Measurements from ENCODE around the gene CFAP126. TPM values are rescaled to one million over a fixed set of nuclear protein-coding genes. Genes with fewer than 3 reads are reported as not detected.
"Not testable (repeated sequence)": the region's sequence is repeated elsewhere in the genome, so short reads cannot be mapped to it uniquely, and the experiment has no call there.

The CFAP126 gene
- total RNA-seq, 1 experiment from 2014 or later, result not detected

GRCh38 chr1:161382214-161383019, 14.7 kb upstream of the CFAP126 start:
- DNase-seq (ENCODE audit: extremely low read depth, low read depth), result peak; percentile 65

GRCh38 chr1:161381707-161382106, 14.0 kb upstream of the CFAP126 start:
- no peak for DNase-seq (ENCODE audit: extremely low read depth, low read depth)

GRCh38 chr1:161379071-161379470, 11.4 kb upstream of the CFAP126 start:
- no peak for DNase-seq (ENCODE audit: extremely low read depth, low read depth)

DNA sequence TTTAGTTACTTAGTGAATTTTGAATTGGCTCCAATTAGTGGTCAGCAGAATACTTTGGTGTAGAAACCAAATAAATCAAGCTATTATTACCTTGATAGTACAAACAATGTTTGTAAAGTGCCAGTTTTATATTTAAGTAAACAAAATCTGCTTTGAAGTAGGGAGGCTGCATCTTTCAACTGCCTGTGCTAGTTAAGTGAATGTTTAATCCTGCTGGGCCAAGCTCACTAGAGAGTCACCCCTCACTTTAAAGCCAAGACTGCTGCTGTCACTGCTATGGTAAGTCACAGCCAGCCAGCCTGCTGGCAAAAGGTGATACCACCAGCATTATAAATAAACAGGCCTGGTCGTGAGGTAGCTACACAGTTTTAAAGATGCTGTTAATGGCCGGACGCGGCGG, 10.3 kb upstream of the CFAP126 start:
- no peak for DNase-seq (ENCODE audit: extremely low read depth, low read depth)

GRCh38 chr1:161374373-161374772, 6.7 kb upstream of the CFAP126 start:
- peak; percentile 30 for DNase-seq (ENCODE audit: extremely low read depth, low read depth)

DNA sequence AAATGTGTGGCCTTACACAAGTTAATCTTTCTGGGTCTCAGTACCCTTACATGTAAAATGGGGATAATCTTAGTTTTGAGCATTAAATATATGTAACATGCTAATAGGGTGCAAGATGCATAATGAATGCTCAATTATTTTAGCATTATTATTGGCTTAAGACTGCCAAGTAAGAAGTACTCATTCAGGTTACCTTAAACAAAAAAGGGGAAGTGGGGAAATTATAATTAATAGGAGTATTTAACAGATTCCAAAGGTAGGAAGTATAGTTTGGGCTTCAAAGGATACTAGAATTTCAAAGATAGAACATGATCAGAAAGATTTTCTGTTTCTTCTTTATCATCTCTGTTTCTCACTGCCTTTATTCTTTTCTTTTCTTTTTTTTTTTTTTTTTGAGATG, 5.8 kb upstream of the CFAP126 start:
- no peak for DNase-seq (ENCODE audit: extremely low read depth, low read depth)

GRCh38 chr1:161365207-161365606, 2.5 kb downstream of the CFAP126 start:
- no peak for DNase-seq (ENCODE audit: extremely low read depth, low read depth)

DNA sequence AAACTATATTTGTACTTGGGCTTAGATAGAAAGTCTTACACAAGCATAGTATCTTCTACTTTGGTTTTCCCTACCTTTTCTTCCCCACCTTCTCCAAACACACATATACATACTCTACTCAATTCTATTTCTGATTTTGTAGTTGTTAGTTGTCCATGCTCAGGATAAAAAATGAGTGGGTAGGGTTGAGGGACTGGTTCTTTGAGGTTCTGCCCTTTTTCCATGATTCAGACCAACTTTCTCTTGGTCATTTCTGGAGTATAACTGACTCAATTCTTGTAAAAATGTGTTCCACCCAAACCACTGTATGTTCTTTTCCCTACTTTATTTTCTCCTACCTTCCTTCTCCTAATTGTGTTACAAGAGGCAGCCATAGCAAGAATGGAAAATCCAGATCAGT, 3.3 kb downstream of the CFAP126 start:
- DNase-seq (ENCODE audit: extremely low read depth, low read depth), result no peak

GRCh38 chr1:161359291-161359690, 8.4 kb downstream of the CFAP126 start:
- no peak for DNase-seq (ENCODE audit: extremely low read depth, low read depth)

GRCh38 chr1:161357073-161357472, 10.6 kb downstream of the CFAP126 start:
- DNase-seq (ENCODE audit: extremely low read depth, low read depth), result no peak

DNA sequence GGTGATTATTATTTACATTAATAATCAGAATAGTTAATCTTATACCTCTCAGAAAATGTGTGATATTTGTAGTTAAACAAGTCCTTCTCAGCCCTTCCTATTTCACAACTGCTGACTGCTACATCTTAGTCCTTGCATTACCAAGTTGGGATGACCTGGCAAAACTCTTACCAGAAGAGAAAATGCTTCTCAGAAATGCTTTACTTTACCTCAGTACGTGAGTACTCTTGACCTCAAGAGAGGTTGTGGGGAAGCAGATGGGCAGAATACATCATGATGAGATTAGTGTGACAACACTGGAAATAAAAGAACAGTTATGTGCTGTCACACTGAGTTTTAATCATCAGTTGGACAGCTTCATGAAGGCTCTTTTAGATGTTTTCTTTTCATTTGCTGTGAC, 16.2 kb downstream of the CFAP126 start:
- DNase-seq (ENCODE audit: extremely low read depth, low read depth), result no peak

GRCh38 chr1:161350671-161351070, 17.0 kb downstream of the CFAP126 start:
- no peak for DNase-seq (ENCODE audit: extremely low read depth, low read depth)

GRCh38 chr1:161342821-161343220, 24.9 kb downstream of the CFAP126 start:
- DNase-seq (ENCODE audit: extremely low read depth, low read depth), result no peak

DNA sequence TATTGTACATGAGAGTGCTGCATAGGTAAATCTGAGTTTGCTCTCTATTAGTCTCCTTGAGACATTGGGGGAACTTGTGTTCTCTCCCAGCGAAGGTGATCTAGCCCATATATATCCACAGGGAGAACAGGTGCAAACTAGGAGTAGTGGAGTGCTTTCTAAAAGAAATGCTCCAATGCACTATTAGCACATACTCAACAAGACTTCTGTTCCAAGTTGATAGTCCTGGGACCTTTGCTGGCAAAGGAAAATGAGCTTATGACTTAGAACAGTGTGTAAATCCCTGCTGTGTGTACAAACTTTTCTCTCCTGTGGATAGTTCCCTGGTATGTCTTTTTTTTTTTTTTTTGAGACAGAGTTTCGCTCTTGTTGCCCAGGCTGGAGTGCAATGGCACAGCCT, 25.5 kb downstream of the CFAP126 start:
- DNase-seq (ENCODE audit: extremely low read depth, low read depth), result no peak

DNA sequence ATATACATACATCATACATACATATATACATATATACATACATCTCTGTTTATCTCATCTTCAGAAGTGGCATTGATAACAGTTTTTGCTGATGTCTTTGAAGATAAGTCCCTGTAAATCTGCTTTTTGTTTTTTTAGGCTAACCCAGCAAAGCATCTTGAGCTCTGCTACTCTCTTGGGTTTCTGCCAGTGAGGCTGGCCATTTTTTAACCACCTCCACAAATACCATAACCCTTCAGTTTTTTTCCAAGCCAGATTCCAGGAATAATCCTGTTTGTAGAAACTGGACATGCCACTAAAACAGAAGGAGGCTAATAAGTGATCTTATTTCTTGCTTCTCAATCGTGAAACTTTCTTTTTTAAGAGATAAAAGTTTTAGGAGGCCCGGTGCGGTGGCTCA, 31.9 kb downstream of the CFAP126 start:
- no peak for DNase-seq (ENCODE audit: extremely low read depth, low read depth)

GRCh38 chr1:161333166-161333565, 34.5 kb downstream of the CFAP126 start:
- DNase-seq (ENCODE audit: extremely low read depth, low read depth), result no peak

DNA sequence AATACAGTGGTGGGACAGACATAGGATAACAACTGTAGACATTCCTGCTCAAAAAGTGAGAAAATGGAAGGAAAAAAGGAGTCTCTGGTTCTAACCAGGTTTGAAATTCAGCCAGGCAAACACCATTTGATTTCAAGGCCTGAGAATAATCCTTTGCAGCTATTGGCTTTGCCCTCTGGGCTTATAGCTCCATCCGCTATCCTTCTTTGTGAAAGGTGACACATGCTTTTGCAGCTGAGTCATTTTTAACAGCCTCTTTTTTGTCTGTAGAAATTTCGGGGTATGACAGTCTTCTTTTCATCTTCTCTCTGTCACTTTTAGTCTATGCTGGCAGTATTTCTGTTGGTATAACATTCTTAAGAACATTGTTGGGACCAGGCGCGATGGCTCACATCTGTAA, 37.3 kb downstream of the CFAP126 start:
- no peak for DNase-seq (ENCODE audit: extremely low read depth, low read depth)

DNA sequence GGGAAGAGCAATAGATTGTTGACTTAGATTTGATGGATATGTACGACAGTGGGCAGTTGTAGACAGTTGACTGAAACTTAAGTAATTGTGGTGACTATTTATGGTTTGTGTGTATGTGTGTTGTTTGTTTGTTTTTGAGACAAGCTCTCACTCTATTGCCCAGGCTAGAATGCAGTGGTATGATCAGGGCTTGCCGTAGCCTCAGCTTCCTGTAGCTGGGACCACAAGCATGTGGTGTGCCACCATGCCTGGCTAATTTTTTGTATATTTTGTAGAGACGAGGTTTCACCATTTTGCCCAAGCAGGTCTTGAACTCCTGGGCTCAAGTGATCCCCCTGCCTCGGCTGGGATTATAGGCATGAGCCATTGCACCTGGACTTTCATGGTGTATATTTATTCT, 43.7 kb downstream of the CFAP126 start:
- DNase-seq (ENCODE audit: extremely low read depth, low read depth), result no peak

DNA sequence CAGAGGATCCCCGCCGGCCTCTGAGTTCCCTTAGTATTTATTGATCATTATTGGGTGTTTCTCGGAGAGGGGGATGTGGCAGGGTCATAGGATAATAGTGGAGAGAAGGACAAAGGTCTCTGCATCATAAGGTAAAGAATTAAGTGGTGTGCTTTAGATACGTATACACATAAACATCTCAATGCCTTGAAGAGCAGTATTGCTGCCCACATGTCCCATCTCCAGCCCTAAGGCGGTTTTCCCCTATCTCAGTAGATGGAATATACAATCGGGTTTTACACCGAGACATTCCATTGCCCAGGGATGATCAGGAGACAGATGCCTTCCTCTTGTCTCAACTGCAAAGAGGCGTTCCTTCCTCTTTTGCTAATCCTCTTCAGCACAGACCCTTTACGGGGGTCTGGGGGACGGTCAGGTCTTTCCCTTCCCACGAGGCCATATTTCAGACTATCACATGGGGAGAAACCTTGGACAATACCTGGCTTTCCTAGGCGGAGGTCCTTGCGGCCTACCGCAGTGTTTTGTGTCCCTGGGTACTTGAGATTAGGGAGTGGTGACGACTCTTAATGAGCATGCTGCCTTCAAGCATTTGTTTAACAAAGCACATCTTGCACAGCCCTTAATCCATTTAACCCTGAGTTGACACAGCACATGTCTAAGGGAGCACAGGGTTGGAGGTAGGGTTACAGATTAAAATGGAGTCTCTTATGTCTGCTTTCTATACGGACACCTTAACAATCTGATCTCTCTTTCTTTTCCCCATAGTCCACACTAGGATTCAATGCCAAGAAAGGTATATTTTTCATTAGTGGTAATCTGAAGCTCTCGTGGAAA, 51.6 kb downstream of the CFAP126 start:
- DNase-seq (ENCODE audit: extremely low read depth, low read depth), result not testable (repeated sequence)

Measured in NCI-H460 (cell line).